Measurements from ENCODE around the gene C14orf93. TPM values are rescaled to one million over a fixed set of nuclear protein-coding genes. Genes with fewer than 3 reads are reported as not detected.

Gene C14orf93
- total RNA-seq, 1 experiment from 2014 or later = 9.9 TPM

DNA sequence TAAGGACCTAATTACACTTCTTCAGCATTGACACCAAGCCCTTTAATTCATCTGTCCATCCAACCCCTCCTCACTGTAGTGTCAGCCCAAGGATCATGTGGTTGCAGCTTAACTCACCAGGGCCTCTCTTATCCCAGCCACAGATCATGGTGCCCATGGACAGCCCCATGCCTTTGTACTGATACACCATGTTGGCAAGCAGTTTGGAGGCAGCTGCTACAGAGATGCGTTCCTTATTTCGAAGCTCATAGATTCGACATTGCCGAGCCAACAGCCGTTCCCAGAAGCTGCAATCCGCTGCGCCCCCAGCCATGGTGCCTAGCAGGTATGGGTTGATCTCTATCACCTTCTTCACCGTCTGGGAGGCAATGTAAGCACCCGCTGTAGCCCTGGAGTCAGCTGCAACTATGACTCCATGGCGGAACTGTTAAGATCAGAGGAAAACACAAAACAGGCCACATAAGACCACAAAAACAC is 23.3 kb upstream of the C14orf93 start:
- H3K27ac ChIP-seq (ENCODE audit: low read depth, low read length, poor library complexity, severe bottlenecking) = peak overlapping the region; percentile 98
- H3K36me3 ChIP-seq (ENCODE audit: insufficient read depth, low read length, poor library complexity, severe bottlenecking) = peaks cover 49% of the 10 kb centered on the region
- CTCF ChIA-PET = no interaction called here
- POLR2A ChIA-PET (ENCODE audit: low non-redundant PET) = interaction anchor here (0.6 kb wide), 1 partner anchor 444 kb away, joined by 4 read pairs; no protein-coding TSS in a partner anchor
- TF ChIP-seq, protein P1, sequence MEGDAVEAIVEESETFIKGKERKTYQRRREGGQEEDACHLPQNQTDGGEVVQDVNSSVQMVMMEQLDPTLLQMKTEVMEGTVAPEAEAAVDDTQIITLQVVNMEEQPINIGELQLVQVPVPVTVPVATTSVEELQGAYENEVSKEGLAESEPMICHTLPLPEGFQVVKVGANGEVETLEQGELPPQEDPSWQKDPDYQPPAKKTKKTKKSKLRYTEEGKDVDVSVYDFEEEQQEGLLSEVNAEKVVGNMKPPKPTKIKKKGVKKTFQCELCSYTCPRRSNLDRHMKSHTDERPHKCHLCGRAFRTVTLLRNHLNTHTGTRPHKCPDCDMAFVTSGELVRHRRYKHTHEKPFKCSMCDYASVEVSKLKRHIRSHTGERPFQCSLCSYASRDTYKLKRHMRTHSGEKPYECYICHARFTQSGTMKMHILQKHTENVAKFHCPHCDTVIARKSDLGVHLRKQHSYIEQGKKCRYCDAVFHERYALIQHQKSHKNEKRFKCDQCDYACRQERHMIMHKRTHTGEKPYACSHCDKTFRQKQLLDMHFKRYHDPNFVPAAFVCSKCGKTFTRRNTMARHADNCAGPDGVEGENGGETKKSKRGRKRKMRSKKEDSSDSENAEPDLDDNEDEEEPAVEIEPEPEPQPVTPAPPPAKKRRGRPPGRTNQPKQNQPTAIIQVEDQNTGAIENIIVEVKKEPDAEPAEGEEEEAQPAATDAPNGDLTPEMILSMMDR (conservative IDR thresholded peaks at IDR 0.05; ENCODE audit: low read depth, low read length) = no peak
- TF ChIP-seq EZH2 (IDR thresholded peaks at IDR 0.05; ENCODE audit: borderline replicate concordance, low read depth, low read length, poor library complexity, severe bottlenecking) = no peak
- H3K4me3 ChIP-seq (ENCODE audit: low read depth, low read length, poor library complexity, severe bottlenecking) = peak overlapping the region; percentile 87
- intact Hi-C loops (cut with micrococcal nuclease; ENCODE audit: unreplicated experiment) = no loop called here
- no peak for DNase-seq (ENCODE audit: low spot score)
- H3K27me3 ChIP-seq (replicated peaks; ENCODE audit: insufficient read depth, low read depth, low read length, poor library complexity) = no peaks in the 10 kb centered on the region
- no peaks in the 10 kb centered on the region for H3K9me3 ChIP-seq (ENCODE audit: low read depth, low read length, poor library complexity, severe bottlenecking)
- no TSS peak for BruUV-seq (replicated peaks)
- peaks cover 30% of the 10 kb centered on the region for H3K4me1 ChIP-seq (ENCODE audit: insufficient read depth, low read length, poor library complexity, severe bottlenecking)

DNA sequence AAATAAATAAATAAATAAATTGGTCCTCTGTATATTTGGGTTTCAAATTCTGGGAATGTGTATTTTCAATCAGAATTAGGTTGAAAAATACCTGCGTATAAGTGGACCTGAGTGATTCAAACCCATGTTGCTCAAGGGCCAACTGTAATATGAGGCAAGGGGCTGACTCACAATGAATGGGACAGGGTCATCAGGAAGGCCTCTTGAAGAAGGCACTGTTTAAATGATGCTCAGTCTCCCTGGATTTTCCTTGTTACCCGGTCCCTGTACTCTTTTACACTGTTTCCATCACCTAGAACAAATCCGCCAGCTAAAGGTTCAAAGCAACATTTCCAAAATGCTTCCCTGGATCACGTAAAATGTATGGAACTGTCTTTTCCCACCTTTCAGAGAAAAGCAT is 21.0 kb upstream of the C14orf93 start:
- Histone ChIP-seq H3K9me3 (ENCODE audit: low read depth, low read length, poor library complexity, severe bottlenecking) (no peaks in the 10 kb centered on the region), H3K27me3 (replicated peaks; ENCODE audit: insufficient read depth, low read depth, low read length, poor library complexity) (no peaks in the 10 kb centered on the region), H3K27ac (ENCODE audit: low read depth, low read length, poor library complexity, severe bottlenecking) (peak overlapping the region; percentile 20), H3K4me3 (ENCODE audit: low read depth, low read length, poor library complexity, severe bottlenecking) (no peak overlapping the region), H3K36me3 (ENCODE audit: insufficient read depth, low read length, poor library complexity, severe bottlenecking) (peaks cover 64% of the 10 kb centered on the region), H3K4me1 (ENCODE audit: insufficient read depth, low read length, poor library complexity, severe bottlenecking) (peaks cover 44% of the 10 kb centered on the region)
- TF ChIP-seq, protein P1 (conservative IDR thresholded peaks at IDR 0.05; ENCODE audit: low read depth, low read length) = no peak
- TF ChIP-seq EZH2 (IDR thresholded peaks at IDR 0.05; ENCODE audit: borderline replicate concordance, low read depth, low read length, poor library complexity, severe bottlenecking) = no peak
- DNase-seq (ENCODE audit: low spot score) = no peak
- BruUV-seq (replicated peaks) = TSS peak; percentile 15
- CTCF ChIA-PET = no interaction called here
- intact Hi-C loops (cut with micrococcal nuclease; ENCODE audit: unreplicated experiment) = no loop called here
- POLR2A ChIA-PET (ENCODE audit: low non-redundant PET) = no interaction called here

DNA sequence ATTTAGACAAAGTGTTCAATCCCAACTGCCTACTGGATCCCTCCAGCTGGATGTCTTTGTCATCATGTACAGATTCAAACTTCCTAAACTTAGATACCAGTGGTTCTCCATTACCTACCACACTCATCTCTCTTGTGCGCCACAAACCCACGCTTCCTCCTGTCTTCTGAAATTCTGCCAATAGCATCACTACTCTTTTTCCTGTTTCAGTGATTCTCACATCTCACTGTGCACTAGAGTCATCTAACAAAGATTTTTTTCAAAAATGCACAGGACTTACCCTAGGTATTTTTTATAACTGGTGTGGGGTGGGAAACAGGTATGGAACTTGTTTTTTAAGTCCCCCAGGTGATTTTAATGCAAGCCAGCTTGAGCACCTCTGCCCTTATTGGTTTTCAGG is 18.9 kb upstream of the C14orf93 start:
- DNase-seq (ENCODE audit: low spot score) = no peak
- intact Hi-C loops (cut with micrococcal nuclease; ENCODE audit: unreplicated experiment) = no loop called here
- TF ChIP-seq, protein P1 (conservative IDR thresholded peaks at IDR 0.05; ENCODE audit: low read depth, low read length) = no peak
- no peak for TF ChIP-seq EZH2 (IDR thresholded peaks at IDR 0.05; ENCODE audit: borderline replicate concordance, low read depth, low read length, poor library complexity, severe bottlenecking)
- BruUV-seq (replicated peaks) = no TSS peak
- no peaks in the 10 kb centered on the region for H3K27me3 ChIP-seq (replicated peaks; ENCODE audit: insufficient read depth, low read depth, low read length, poor library complexity)
- H3K9me3 ChIP-seq (ENCODE audit: low read depth, low read length, poor library complexity, severe bottlenecking) = no peaks in the 10 kb centered on the region
- peak overlapping the region; percentile 45 for H3K27ac ChIP-seq (ENCODE audit: low read depth, low read length, poor library complexity, severe bottlenecking)
- ChIA-PET POLR2A (ENCODE audit: low non-redundant PET) (interaction anchor here (0.7 kb wide), 1 partner anchor 14 kb away, joined by 3 read pairs; no protein-coding TSS in a partner anchor), CTCF (no interaction called here)
- peaks cover 55% of the 10 kb centered on the region for H3K4me1 ChIP-seq (ENCODE audit: insufficient read depth, low read length, poor library complexity, severe bottlenecking)
- peaks cover 66% of the 10 kb centered on the region for H3K36me3 ChIP-seq (ENCODE audit: insufficient read depth, low read length, poor library complexity, severe bottlenecking)
- no peak overlapping the region for H3K4me3 ChIP-seq (ENCODE audit: low read depth, low read length, poor library complexity, severe bottlenecking)
